Activated naive CD8-positive, alpha-beta T cell treated with anti-CD3 and anti-CD28 coated beads, Interleukin-2, amount 50 U/mL, for 16 hours (primary cell): ENCODE results near the gene INF2.
"Not testable (repeated sequence)": the region's sequence is repeated elsewhere in the genome, so short reads cannot be mapped to it uniquely, and the experiment has no call there.

Source experiments
- DNase-seq: peaks from one replicate; pipeline ENCODE4 v3.0.0-alpha.2; 2020; ENCODE audit warnings: low read depth, low spot score

INF2 gene

GRCh38 chr14:104718871-104719270 lies 29.5 kb downstream of the INF2 start:
- DNase-seq: no peak

GRCh38 chr14:104719343-104719742 lies 29.9 kb downstream of the INF2 start:
- no peak for DNase-seq

- no peak for DNase-seq
Observed at GRCh38 chr14:104721505-104722431, 32.4 kb downstream of the INF2 start.

- DNase-seq: no peak
Observed at GRCh38 chr14:104722938-104723650, 33.7 kb downstream of the INF2 start.

GRCh38 chr14:104723651-104724406 lies 34.4 kb downstream of the INF2 start, which contains the start of gene ADSS1:
Gene ADSS1 (plus strand): TSS chr14:104724229. CDS start chr14:104724271, 42 bp downstream.
- peak; percentile 21 for DNase-seq

- DNase-seq: no peak
Observed at GRCh38 chr14:104724407-104724980, 35.1 kb downstream of the INF2 start.

- no peak for DNase-seq
Observed at GRCh38 chr14:104724981-104725771, 35.8 kb downstream of the INF2 start.

GRCh38 chr14:104725772-104726548 lies 36.5 kb downstream of the INF2 start:
- no peak for DNase-seq

GRCh38 chr14:104726600-104727451 lies 37.4 kb downstream of the INF2 start:
- no peak for DNase-seq

GRCh38 chr14:104728631-104729030 lies 39.2 kb downstream of the INF2 start:
- no peak for DNase-seq

GRCh38 chr14:104729176-104729834 lies 39.9 kb downstream of the INF2 start:
- not testable (repeated sequence) for DNase-seq

GRCh38 chr14:104729835-104730181 lies 40.4 kb downstream of the INF2 start:
- no peak for DNase-seq

GRCh38 chr14:104730487-104730886 lies 41.1 kb downstream of the INF2 start:
- no peak for DNase-seq

GRCh38 chr14:104731320-104732294 lies 42.2 kb downstream of the INF2 start:
- no peak for DNase-seq

GRCh38 chr14:104732355-104732804 lies 43.0 kb downstream of the INF2 start:
- no peak for DNase-seq

GRCh38 chr14:104732931-104733681 lies 43.7 kb downstream of the INF2 start:
- no peak for DNase-seq
